ENCODE data around the gene TMEM26.

Gene TMEM26

GRCh38 chr10:61458031-61458430 is 4.8 kb upstream of the TMEM26 start:
- no peak for DNase-seq (ENCODE audit: low read depth)

DNA sequence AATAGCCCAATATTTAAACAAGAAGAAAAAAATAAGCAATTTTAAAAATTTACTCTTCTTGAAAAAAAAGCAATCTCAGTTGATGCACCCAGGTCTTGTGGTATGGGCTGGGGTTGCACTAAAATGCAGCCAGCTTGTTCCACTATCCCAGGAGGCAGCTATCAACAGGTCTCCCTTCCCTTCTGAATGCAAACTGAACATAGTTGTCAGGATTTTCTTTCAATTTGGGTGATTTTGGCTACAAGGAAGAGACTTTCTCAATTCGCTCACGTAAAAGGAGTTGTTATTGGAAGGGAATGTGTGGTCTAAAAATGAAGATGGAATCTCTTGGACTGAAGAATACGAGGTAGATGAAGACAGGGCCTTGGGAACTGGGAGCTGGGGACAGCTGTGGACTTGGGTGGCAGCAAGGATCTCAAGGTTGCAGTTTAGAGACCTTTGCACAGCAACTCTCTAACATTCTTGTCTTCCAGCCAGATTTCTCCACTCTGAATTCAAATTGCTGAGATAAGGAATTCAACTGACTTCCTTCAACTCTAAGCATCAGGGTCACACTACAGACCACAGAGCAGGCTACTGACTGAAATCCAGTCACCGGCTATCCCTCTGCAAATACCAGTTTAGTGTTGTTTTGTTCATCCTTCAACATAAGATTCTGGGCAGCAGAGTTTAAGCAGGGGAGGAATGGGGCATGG is 3.1 kb upstream of the TMEM26 start:
- no peak for DNase-seq (ENCODE audit: low read depth)

DNA sequence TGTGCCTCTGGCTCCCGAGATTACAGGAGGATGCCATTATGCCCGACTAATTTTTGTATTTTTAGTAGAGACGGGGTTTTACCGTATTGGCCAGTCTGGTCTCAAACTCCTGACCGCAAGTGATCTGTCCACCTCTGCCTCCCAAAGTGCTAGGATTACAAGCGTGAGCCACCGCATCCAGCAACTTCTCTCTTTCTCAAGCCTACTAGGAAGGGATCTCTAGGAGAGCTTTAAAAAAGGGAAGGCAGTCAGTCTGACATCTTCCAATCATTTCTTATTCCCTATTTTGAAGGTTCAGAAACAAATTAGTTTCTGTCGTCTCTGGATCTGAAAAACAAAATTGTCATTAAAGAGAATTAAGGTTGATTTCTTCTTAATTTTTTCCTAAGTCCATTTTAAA is 2.5 kb upstream of the TMEM26 start:
- no peak for DNase-seq (ENCODE audit: low read depth)

- DNase-seq (ENCODE audit: low read depth), result no peak
Observed at GRCh38 chr10:61454541-61454940, 1.4 kb upstream of the TMEM26 start.

GRCh38 chr10:61452151-61452651 is 980 bp downstream of the TMEM26 start:
- no peak for DNase-seq (ENCODE audit: low read depth)

GRCh38 chr10:61451357-61451756 is 1.8 kb downstream of the TMEM26 start:
- no peak for DNase-seq (ENCODE audit: low read depth)

DNA sequence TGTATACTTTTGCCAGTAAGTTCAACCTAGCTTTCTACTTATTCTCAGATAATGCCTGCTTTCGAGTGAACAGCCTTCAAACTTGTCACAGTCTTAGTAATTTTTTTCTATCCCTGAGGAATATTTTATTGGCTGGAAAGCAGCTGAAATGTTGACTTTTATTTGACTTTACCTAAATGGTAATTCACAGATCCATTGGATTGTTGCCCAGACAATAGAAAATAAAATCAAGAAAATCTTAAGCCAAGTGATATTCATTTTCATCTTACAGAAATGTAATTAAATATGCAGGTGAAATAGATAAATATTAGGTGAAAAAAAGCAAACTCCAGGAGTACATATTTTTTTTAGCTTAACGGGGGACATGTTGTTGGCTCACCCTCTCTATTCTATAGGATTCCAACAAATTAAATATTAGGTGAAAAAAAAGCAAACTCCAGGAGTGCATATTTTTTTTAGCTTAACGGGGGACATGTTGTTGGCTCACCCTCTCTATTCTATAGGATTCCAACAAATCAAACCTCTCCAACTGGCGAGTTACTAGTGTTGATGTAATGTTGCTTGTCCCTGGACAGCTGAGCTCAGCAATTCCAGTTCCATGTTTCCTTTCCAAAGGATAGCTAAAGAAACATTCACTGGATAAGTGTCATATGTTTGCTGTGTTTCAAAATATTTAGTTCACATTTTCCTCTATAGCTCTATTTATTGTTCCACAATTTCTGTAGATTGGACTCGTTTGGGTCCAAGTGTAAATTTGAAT is 4.2 kb downstream of the TMEM26 start:
- no peak for DNase-seq (ENCODE audit: low read depth)

GRCh38 chr10:61448091-61448490 is 5.1 kb downstream of the TMEM26 start:
- DNase-seq (ENCODE audit: low read depth), result no peak

- no peak for DNase-seq (ENCODE audit: low read depth)
Observed at GRCh38 chr10:61439058-61439609, 14.0 kb downstream of the TMEM26 start.

DNA sequence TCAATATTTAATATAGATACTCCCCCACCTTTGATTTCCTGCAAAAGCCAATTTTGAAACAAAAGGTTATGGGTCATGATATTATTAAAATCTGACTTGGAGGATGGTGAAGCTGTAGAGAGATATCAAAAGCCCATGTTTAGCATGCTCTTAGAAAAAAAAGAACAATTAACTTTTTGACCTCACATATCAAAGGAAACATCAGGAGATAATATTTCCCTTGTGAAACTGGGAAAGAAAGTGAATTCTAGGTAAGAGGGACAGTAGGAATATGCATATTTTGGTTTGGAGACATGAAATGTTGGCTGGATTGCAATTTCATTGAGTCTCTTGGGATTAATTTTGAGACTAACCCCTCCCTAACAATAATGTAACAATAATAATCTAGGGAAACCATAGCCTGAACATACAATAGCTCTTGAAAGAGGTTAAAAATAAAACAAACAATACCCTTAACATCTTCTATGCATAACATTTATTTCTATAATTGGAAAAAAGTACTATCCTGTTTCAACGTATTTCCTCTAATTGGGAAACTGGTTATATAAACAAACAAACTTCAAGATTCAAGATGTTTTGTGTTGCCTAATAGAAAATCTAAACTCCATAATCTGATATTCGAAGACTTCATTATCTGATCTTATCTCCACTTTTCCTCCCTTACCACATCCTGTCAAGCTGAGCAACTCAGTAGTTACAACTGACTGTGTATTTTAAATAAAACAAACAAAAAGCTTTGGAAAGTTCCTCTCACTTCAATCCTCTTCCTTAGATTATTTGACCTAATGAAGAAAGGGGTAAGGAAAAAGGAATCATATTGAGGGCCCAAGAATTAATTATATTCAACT is 14.8 kb downstream of the TMEM26 start:
- no peak for DNase-seq (ENCODE audit: low read depth)

DNA sequence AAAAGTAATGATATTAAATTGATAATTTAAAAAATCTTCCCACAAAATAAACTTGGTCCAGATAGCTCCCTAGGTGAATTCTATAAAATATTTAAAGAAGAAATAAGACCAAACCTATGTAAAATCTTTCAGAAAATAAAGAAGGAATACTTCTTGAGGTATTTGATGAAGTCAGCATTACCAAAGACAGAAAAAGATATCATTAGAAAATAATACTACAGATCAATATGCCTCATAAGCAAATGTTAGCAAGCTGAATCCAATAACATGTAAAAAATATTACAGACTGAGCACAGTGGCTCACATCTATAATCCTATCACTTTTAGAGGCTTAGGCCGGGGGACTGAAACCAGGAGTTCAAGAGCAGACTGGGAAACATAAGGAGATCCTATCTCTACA is 30.0 kb downstream of the TMEM26 start:
- DNase-seq (ENCODE audit: low read depth), result no peak

DNA sequence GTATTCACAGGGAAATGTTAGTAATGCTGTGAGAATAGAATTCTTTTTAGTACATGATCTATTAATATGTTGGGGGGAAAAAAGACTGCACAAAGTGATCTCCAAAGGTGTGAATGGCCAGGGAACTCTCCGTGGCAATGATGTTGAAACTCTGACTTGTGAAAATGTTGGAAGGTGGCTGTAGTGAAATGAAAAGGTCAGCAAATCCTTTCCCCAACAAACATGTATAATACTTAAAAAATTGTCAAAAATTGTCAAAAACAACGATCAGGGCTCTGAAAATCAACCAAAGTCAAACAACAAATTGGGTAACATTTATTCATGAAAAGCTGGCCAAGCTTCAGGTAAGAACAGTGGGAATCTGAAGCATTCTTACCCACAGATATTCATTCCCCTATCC is 35.5 kb downstream of the TMEM26 start:
- DNase-seq (ENCODE audit: low read depth), result no peak

GRCh38 chr10:61415824-61416223 is 37.4 kb downstream of the TMEM26 start:
- DNase-seq (ENCODE audit: low read depth), result no peak

- DNase-seq (ENCODE audit: low read depth), result no peak
Observed at GRCh38 chr10:61411706-61412105, 41.5 kb downstream of the TMEM26 start.

- no peak for DNase-seq (ENCODE audit: low read depth)
Observed at GRCh38 chr10:61410353-61411070, 42.7 kb downstream of the TMEM26 start.

DNA sequence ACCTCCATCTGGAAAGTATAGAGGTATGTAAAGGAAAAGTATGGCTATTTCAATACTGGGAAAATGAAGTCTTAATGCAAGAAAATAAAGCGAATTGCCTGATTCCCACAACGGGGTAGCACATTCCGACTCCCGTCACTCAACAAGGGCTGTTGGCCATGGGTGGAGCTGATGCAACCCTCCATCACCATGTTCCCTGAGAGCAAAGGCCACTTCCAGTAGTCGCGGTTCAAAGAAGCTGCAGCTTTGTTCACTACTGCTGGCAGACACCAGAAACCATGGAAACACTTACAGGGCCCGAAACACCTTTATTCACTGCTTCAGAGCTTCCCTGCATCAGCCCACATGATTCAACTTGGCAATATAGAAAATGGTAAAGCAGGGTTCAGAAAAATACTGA is 44.0 kb downstream of the TMEM26 start:
- no peak for DNase-seq (ENCODE audit: low read depth)

DNA sequence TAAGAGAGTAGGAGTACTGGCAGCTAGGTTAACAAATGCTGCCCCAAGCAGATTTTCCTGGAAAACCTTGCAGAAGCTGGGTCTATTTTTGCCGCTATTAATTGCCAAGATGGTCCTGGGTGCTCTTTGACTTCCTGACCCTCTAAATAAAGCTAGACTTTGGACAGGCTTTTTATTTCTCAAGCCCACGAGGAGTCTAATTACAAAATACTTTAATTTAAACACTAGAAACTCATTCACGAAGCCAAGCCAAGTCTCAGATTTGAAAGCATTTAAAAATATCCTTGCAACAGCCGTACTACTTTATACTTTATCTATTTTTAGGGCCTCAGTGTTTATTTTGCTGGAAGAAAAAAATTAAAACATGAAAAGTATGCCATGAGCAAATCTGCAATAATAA is 45.1 kb downstream of the TMEM26 start:
- no peak for DNase-seq (ENCODE audit: low read depth)

DNA sequence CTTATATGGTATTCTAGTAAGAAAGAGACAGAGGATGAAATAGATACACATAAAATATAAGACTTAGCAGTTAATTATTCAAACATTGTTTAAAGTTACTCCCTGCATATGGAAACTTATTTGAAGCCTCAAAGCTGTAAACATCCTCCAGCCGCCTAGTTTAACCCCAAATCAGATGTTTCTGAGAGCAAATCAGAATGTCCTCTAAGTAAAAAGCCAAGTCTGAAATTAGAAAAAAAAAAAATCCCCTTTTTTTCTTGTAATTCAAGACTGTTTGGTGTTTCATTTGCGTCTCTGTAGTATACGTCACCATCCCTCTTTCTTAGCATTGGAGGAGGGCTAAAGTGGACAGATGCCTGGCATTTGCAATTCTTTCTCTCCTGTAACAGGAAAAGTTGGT is 46.4 kb downstream of the TMEM26 start:
- DNase-seq (ENCODE audit: low read depth), result no peak

- no peak for DNase-seq (ENCODE audit: low read depth)
Observed at GRCh38 chr10:61406242-61406641, 46.9 kb downstream of the TMEM26 start.

GRCh38 chr10:61404751-61405150 is 48.4 kb downstream of the TMEM26 start:
- no peak for DNase-seq (ENCODE audit: low read depth)

DNA sequence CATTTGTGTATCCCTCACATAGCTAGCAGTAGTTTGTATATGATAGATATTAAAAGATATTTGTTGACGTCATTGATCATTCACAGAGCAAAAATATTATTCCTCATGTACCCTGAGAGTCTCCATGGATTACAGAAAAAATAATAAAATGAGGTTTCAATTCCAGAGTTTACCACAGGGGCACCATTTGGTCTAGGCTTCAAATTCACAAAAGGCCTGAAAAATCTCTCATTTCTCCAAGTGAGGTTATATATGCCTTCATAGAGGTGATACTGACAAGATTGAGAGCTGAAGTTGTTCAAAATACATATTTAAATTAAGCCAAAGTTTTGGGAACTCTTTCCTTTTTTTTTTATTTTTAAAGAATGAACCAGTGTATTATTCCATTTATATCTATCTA is 52.7 kb downstream of the TMEM26 start:
- no peak for DNase-seq (ENCODE audit: low read depth)

- DNase-seq (ENCODE audit: low read depth), result no peak
Observed at GRCh38 chr10:61399406-61399805, 53.8 kb downstream of the TMEM26 start.
